GM19328 (cell line): ENCODE measurements around the gene AP1S3.
A peak's percentile ranks its signal among the peaks of the same experiment; 100 is the strongest.
"Not testable (repeated sequence)": the region's sequence is repeated elsewhere in the genome, so short reads cannot be mapped to it uniquely, and the experiment has no call there.

Source experiments
- ATAC-seq: cut with Tn5 transposase; IDR thresholded peaks from one replicate; pipeline ENCODE4 v1.9.1; 2021; ENCODE audit warnings: mild to moderate bottlenecking, moderate library complexity; ENCODE audit not compliant: unreplicated experiment

Gene AP1S3

GRCh38 chr2:223854741-223855140 is 17.4 kb upstream of the AP1S3 start:
- peak; percentile 48 for ATAC-seq

DNA sequence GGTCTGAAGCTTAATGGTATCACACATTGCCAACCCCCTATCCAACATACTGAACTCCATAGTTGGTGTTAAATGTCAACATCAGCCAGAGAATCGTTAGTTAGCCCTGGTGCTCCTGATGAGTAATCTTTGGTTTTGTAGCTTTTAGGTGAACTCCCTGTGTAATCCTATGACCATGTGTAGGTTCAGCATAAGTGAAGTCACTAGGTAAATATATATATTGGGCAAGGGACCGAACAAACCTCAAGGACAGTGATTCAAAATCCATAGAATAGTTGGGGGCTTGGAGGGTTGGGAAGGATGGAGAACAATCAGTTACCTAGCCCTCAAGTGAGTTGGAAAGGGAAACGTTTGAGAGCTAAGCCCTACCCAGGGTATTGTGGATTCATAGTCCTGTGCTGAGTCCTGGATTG is 16.0 kb upstream of the AP1S3 start:
- no peak for ATAC-seq

- no peak for ATAC-seq
Observed at GRCh38 chr2:223852281-223852795, 15.0 kb upstream of the AP1S3 start.

DNA sequence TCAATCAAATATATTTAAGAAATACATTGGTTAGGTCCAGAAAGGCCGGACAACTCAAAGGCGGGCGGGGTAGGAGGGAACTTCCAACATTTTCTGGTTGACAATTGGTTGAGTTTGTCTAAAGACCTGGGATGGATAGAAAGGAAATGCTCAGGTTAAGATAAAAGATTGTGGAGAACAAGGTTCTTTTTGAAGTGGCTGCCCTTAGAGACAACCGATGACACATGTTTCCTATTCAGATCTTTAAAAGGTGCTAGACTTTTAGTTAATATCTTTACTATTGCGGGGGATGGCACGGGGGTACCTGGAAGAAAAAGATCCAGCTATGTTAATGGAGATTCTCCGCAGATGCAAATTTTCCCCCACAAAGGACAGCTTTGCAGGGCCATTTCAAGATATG is 10.0 kb upstream of the AP1S3 start:
- ATAC-seq, result no peak

- ATAC-seq, result no peak
Observed at GRCh38 chr2:223846515-223846914, 9.1 kb upstream of the AP1S3 start.

GRCh38 chr2:223841436-223842190 is 4.2 kb upstream of the AP1S3 start:
- no peak for ATAC-seq

DNA sequence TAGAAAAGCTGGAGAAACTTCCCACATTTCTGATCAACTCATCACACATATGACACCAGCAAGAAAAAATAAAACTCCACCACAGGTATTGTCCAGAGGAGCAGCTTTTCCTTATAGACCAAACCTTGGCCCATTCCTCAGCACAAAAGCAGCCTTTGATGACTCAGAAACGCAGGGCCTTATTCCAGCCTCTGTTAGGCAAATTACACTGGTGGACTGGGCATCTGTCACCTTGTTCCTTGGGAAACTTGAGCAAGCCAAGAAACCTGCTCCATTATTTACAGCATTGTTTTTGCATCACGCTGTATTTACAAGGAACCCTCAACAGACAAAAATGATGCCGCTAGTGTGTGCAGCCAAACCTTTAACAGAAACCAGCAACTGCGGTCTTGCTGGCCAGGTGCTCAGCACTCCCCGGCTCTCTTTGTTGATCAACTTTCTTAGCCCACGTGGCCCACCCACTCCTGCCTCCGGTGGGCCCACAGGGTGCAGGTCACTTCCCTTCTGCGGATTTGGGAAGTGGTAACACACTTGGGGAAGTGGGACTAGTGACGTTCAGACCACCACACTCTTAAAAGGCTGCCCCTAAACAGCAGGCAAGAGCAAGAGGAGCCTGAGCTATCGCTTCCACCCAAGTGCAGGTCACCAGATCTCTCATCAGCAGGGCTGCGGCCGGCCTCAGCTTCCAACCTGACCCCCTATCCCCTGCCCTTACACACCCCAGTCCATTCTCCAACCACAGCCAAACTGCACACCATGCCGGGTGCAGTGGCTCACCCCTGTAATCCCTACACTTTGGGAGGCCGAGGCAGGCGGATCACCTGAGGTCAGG is 1.5 kb downstream of the AP1S3 start:
- ATAC-seq, result peak; percentile 54

GRCh38 chr2:223834431-223834830 is 3.0 kb downstream of the AP1S3 start:
- ATAC-seq, result no peak

DNA sequence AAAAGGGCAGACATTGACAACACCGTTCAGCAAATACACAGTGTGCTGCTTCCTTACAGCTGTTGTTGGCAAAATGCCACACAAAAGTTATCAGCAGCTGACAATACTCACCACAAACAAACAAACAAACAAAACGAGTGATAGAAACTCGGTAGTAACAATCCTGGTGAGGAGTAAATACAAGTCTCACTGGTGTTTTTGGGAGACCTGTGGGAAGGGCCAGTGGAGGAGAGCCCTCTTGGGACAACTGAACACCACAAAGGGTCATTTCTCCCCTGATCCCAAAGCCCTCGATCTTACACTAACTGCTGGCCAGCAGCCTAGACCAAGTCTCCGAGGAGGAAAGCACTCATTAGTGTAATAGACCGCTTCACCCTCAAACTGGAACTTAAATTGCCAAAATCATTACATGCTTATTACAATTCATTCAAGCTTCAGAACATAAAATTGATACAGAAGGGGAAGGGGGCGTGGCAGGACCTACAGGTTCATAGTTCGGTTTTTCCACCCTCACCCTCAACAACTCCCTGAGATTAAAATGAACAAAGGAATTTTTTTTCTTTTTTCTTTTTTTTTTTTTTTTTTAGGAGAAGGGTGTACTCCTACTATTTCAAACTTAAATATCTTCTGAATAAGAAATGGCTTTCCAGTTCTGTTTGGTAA is 5.0 kb downstream of the AP1S3 start:
- ATAC-seq, result no peak

GRCh38 chr2:223829128-223829527 is 8.3 kb downstream of the AP1S3 start:
- no peak for ATAC-seq

GRCh38 chr2:223828314-223828713 is 9.1 kb downstream of the AP1S3 start:
- no peak for ATAC-seq

GRCh38 chr2:223826995-223827394 is 10.4 kb downstream of the AP1S3 start:
- ATAC-seq, result no peak

DNA sequence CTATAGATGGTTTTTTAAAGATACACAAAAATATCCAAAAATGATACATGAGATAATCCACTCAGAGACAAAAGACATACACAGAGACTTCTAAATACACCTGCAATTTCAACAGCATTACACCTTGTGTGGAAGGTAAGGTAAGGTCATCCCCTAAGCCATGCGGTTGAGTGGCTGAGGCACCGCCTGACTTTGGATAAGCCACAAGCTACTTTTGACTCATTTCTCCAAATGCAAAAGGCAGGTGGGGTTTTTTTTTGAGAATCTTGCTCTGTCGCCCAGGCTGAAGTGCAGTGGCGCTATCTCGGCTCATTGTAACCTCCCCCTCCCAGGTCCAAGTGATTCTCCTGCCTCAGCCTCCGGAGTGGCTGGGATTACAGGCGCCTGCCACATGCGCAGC is 13.1 kb downstream of the AP1S3 start:
- no peak for ATAC-seq

- no peak for ATAC-seq
Observed at GRCh38 chr2:223822818-223823217, 14.6 kb downstream of the AP1S3 start.

DNA sequence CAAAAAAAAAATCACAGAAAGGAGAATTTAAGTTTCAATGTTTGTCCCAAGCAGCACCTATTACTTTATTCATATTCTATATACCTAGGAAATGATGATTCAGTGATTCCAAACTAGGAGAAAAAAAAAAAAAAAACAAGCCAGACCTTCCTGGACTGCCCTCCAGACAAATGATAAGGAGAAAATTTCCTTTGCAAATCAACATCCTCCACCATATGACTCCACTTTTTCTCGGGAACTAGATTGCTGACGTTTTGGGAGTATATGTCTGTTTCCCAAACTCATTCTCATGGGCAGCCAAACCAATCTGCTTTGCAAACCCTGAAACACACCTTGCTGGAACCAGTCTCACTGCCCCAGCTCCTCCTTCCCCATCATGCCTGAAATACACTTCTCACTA is 16.8 kb downstream of the AP1S3 start:
- ATAC-seq, result no peak

DNA sequence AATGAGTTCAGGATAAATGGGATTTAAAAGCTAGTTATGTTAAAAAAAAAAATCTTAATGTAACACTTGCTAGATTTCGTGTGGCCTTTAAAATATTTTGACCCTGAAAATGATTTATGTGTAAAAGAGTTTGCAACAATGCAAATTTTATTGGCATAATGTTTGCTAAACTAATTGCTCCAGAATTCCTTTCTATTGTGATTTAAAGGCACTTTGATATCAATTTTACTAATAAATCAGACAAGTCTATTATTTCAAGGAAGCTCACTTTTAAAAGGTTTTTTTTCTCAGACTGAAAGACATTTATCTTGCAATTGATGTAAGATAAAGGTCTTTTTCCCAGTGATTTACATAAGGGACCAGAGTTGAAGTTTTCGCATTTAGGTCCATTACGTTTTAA is 17.5 kb downstream of the AP1S3 start:
- ATAC-seq, result no peak

DNA sequence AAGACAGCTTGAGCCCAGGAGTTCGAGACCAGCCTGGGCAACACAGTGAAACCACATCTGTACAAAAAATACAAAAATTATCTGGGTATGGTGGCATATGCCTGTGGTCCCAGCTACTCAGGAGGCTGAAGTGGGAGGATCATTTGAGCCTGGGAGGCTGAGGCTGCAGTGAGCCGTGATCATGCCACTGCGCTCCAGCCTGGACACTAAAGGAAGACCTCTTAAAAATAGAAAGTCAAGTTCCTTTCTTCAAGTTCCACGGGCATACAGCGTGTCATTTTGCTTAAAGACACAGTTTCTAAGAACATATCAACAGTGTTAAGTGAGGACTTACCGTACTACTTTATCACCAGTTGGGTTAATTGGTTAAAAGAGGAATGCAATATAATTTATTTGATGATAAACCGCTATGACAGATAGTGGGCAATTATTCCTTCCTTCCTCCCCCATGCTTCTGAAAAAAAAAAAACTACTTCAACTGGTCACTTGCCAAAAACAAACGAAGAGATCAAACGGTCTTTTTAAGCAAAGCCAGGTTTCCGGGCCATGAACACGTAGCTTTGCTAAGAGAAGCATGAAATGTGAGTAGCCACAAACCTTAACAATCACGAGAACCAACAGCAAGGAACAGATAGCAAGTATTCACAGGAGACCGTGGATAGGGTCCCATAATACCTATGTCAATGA is 21.4 kb downstream of the AP1S3 start:
- ATAC-seq, result no peak

- ATAC-seq, result no peak
Observed at GRCh38 chr2:223815186-223815883, 22.0 kb downstream of the AP1S3 start.

DNA sequence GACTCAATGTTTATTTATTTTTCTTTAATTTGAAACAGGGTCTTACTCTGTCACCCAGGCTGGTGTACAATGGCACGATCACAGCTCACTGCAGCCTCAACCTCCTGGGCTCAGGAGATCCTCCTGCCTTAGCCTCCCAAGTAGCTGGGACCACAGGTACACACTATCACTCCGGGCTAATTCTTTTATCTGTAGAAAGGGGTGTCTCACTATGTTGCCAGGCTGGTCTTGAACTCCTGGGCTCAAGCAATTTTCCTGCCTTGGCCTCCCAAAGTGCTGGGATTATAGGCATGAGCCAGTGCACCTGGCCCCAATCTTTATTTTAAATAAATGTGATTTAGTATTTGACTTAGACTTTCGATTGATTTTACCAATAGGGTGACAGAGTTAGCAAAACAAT is 22.6 kb downstream of the AP1S3 start:
- ATAC-seq, result not testable (repeated sequence)

DNA sequence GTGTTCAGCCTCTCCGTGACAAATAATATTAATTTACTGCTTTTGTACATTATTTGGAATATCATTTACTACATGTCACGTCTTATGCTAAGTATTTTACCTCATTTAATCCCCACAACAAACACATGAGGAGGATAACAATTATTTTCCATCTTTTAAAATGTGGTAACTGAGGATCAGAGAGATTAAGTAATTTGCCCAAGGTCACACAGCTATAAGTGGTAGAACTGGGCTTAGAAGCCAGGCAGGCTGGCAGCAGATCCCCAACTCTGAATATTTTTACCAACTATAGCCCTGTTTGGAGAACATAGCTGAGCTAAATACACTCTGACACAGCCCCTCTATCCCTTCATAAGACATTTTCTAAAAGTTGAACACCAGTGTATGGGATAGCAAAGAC is 24.1 kb downstream of the AP1S3 start:
- ATAC-seq, result no peak
